Measurements from ENCODE around the gene LYPD6B.

The LYPD6B gene

GRCh38 chr2:149184991-149185390 is 146.5 kb downstream of the LYPD6B start:
- H3K9me3 ChIP-seq (ENCODE audit: low read length) = no peaks in the 10 kb centered on the region
- H3K79me2 ChIP-seq (ENCODE audit: insufficient read depth, low read length) = no peaks in the 10 kb centered on the region
- H3K36me3 ChIP-seq (ENCODE audit: insufficient read depth, low read length) = no peaks in the 10 kb centered on the region
- no peaks in the 10 kb centered on the region for H3K27me3 ChIP-seq (ENCODE audit: insufficient read depth, low read length)
- H3K4me3 ChIP-seq (ENCODE audit: low read depth, low read length, poor library complexity, severe bottlenecking) = no peak overlapping the region
- H3F3A ChIP-seq (ENCODE audit: insufficient read depth, low read length) = no peaks in the 10 kb centered on the region
- H2AFZ ChIP-seq (ENCODE audit: low read length) = no peak overlapping the region
- H3K9ac ChIP-seq (ENCODE audit: low read length) = no peak overlapping the region
- H4K20me1 ChIP-seq (ENCODE audit: insufficient read depth, low read length) = no peaks in the 10 kb centered on the region
- H3K4me1 ChIP-seq (ENCODE audit: insufficient read depth, low read length, severe bottlenecking) = no peaks in the 10 kb centered on the region
- no peaks in the 10 kb centered on the region for H3K9me2 ChIP-seq (ENCODE audit: low read depth, low read length)
- no peak for TF ChIP-seq CTCF (IDR thresholded peaks at IDR 0.05; ENCODE audit: low read length)
- no peak for TF ChIP-seq EZH2 (IDR thresholded peaks at IDR 0.05; ENCODE audit: borderline replicate concordance, low read length)
- no peak overlapping the region for H3K4me2 ChIP-seq (ENCODE audit: low read length)
- no peak overlapping the region for H3K27ac ChIP-seq (ENCODE audit: low read depth, low read length, poor library complexity, severe bottlenecking)

- H3F3A ChIP-seq (ENCODE audit: insufficient read depth, low read length) = no peaks in the 10 kb centered on the region
- no peaks in the 10 kb centered on the region for H3K36me3 ChIP-seq (ENCODE audit: insufficient read depth, low read length)
- TF ChIP-seq EZH2 (IDR thresholded peaks at IDR 0.05; ENCODE audit: borderline replicate concordance, low read length) (no peak), CTCF (IDR thresholded peaks at IDR 0.05; ENCODE audit: low read length) (no peak)
- H3K9me3 ChIP-seq (ENCODE audit: low read length) = no peaks in the 10 kb centered on the region
- no peaks in the 10 kb centered on the region for H4K20me1 ChIP-seq (ENCODE audit: insufficient read depth, low read length)
- H3K9me2 ChIP-seq (ENCODE audit: low read depth, low read length) = no peaks in the 10 kb centered on the region
- H3K4me1 ChIP-seq (ENCODE audit: insufficient read depth, low read length, severe bottlenecking) = no peaks in the 10 kb centered on the region
- no peak overlapping the region for H2AFZ ChIP-seq (ENCODE audit: low read length)
- H3K4me2 ChIP-seq (ENCODE audit: low read length) = no peak overlapping the region
- H3K9ac ChIP-seq (ENCODE audit: low read length) = no peak overlapping the region
- H3K27me3 ChIP-seq (ENCODE audit: insufficient read depth, low read length) = no peaks in the 10 kb centered on the region
- H3K27ac ChIP-seq (ENCODE audit: low read depth, low read length, poor library complexity, severe bottlenecking) = no peak overlapping the region
- no peaks in the 10 kb centered on the region for H3K79me2 ChIP-seq (ENCODE audit: insufficient read depth, low read length)
- no peak overlapping the region for H3K4me3 ChIP-seq (ENCODE audit: low read depth, low read length, poor library complexity, severe bottlenecking)
Measured at GRCh38 chr2:149185942-149186490, 147.5 kb downstream of the LYPD6B start.

GRCh38 chr2:149187057-149187456 is 148.6 kb downstream of the LYPD6B start:
- no peaks in the 10 kb centered on the region for H3K4me1 ChIP-seq (ENCODE audit: insufficient read depth, low read length, severe bottlenecking)
- H3K9ac ChIP-seq (ENCODE audit: low read length) = no peak overlapping the region
- no peak overlapping the region for H2AFZ ChIP-seq (ENCODE audit: low read length)
- TF ChIP-seq CTCF (IDR thresholded peaks at IDR 0.05; ENCODE audit: low read length) = no peak
- no peak for TF ChIP-seq EZH2 (IDR thresholded peaks at IDR 0.05; ENCODE audit: borderline replicate concordance, low read length)
- H3F3A ChIP-seq (ENCODE audit: insufficient read depth, low read length) = no peaks in the 10 kb centered on the region
- H3K27ac ChIP-seq (ENCODE audit: low read depth, low read length, poor library complexity, severe bottlenecking) = no peak overlapping the region
- no peaks in the 10 kb centered on the region for H3K9me3 ChIP-seq (ENCODE audit: low read length)
- H4K20me1 ChIP-seq (ENCODE audit: insufficient read depth, low read length) = no peaks in the 10 kb centered on the region
- no peak overlapping the region for H3K4me2 ChIP-seq (ENCODE audit: low read length)
- H3K27me3 ChIP-seq (ENCODE audit: insufficient read depth, low read length) = no peaks in the 10 kb centered on the region
- H3K9me2 ChIP-seq (ENCODE audit: low read depth, low read length) = no peaks in the 10 kb centered on the region
- H3K4me3 ChIP-seq (ENCODE audit: low read depth, low read length, poor library complexity, severe bottlenecking) = no peak overlapping the region
- no peaks in the 10 kb centered on the region for H3K79me2 ChIP-seq (ENCODE audit: insufficient read depth, low read length)
- H3K36me3 ChIP-seq (ENCODE audit: insufficient read depth, low read length) = no peaks in the 10 kb centered on the region

All from OCI-LY1 (cell line).